Thyroid gland (tissue), 4 donors: ENCODE measurements around the gene IKBIP.

Experiments
- CTCF ChIP-seq, 6 experiments: fragments of 200-600 bp in 3 of 6; fragments of 450-650 bp in 3 of 6; sonication (generic) in 3 of 6; IDR thresholded peaks; one replicate each; pipeline ENCODE4 v1.5.1; 2016 to 2019; ENCODE audit warnings: antibody characterized with exemption in 6 of 6, mild to moderate bottlenecking in 2 of 6, inconsistent platforms in 1 of 6, moderate library complexity in 1 of 6
- POLR2A ChIP-seq, 2 donors: fragments of 450-650 bp; IDR thresholded peaks; one replicate each; pipeline ENCODE4 v1.6.1; 2017; ENCODE audit warnings: antibody characterized with exemption in 2 of 2, mild to moderate bottlenecking in 2 of 2, moderate library complexity in 1 of 2

GRCh38 chr12:98601924-98602323 lies 42.7 kb downstream of the IKBIP start:
- no peak for TF ChIP-seq CTCF (IDR thresholded peaks at IDR 0.05)
- no peak for TF ChIP-seq POLR2A (IDR thresholded peaks at IDR 0.05)
